Neutrophil (primary cell): ENCODE measurements around the gene NRSN2.
A peak's percentile ranks its signal among the peaks of the same experiment; 100 is the strongest.

Experiments
- H3K27ac ChIP-seq: fragments of 200-600 bp; sonication (generic); 2 replicates; pipeline ENCODE4 v1.5.1; 2016; ENCODE audit warnings: mild to moderate bottlenecking, moderate library complexity
- H3K27me3 ChIP-seq: fragments of 200-600 bp; sonication (generic); 2 replicates; pipeline ENCODE4 v1.6.0; 2016; ENCODE audit warnings: mild to moderate bottlenecking
- H3K36me3 ChIP-seq: fragments of 200-600 bp; sonication (generic); 2 replicates; pipeline ENCODE4 v1.5.1; 2017
- H3K4me1 ChIP-seq, 2 experiments: fragments of 200-600 bp in 1 of 2; sonication (generic) in 1 of 2; 1 replicate in 1 of 2; 2 replicates in 1 of 2; pipeline versions ENCODE4 v1.5.1 to v1.6.1; 2013 to 2016; ENCODE audit warnings: low read depth in 1 of 2, low read length in 1 of 2, mild to moderate bottlenecking in 1 of 2, moderate library complexity in 1 of 2; ENCODE audit not compliant: control insufficient read depth in 1 of 2, insufficient read depth in 1 of 2
- H3K4me3 ChIP-seq, 2 experiments: fragments of 200-600 bp in 1 of 2; sonication (generic) in 1 of 2; 1 replicate in 1 of 2; 2 replicates in 1 of 2; pipeline ENCODE4 v1.5.1; 2013 to 2016; ENCODE audit warnings: low read depth in 1 of 2, low read length in 1 of 2, mild to moderate bottlenecking in 1 of 2, moderate library complexity in 1 of 2
- H3K9me3 ChIP-seq: fragments of 200-600 bp; sonication (generic); 2 replicates; pipeline ENCODE4 v1.5.1; 2016
- TF ChIP-seq, protein P1 (sequence below): fragments of 200-600 bp; sonication (generic); IDR thresholded peaks from 2 replicates; pipeline ENCODE4 v1.5.1; 2016; ENCODE audit warnings: antibody characterized with exemption

Gene NRSN2

GRCh38 chr20:301886-302848 is 44.7 kb upstream of the NRSN2 start:
- Histone ChIP-seq H3K27me3 (no peaks in the 10 kb centered on the region), H3K36me3 (peaks cover 3% of the 10 kb centered on the region), H3K4me1 (peaks cover 24 to 29% of the 10 kb centered on the region in 2 experiments), H3K27ac (no peak overlapping the region), H3K4me3 (no peak overlapping the region), H3K9me3 (no peaks in the 10 kb centered on the region)
- TF ChIP-seq, protein P1, sequence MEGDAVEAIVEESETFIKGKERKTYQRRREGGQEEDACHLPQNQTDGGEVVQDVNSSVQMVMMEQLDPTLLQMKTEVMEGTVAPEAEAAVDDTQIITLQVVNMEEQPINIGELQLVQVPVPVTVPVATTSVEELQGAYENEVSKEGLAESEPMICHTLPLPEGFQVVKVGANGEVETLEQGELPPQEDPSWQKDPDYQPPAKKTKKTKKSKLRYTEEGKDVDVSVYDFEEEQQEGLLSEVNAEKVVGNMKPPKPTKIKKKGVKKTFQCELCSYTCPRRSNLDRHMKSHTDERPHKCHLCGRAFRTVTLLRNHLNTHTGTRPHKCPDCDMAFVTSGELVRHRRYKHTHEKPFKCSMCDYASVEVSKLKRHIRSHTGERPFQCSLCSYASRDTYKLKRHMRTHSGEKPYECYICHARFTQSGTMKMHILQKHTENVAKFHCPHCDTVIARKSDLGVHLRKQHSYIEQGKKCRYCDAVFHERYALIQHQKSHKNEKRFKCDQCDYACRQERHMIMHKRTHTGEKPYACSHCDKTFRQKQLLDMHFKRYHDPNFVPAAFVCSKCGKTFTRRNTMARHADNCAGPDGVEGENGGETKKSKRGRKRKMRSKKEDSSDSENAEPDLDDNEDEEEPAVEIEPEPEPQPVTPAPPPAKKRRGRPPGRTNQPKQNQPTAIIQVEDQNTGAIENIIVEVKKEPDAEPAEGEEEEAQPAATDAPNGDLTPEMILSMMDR: no peak

DNA sequence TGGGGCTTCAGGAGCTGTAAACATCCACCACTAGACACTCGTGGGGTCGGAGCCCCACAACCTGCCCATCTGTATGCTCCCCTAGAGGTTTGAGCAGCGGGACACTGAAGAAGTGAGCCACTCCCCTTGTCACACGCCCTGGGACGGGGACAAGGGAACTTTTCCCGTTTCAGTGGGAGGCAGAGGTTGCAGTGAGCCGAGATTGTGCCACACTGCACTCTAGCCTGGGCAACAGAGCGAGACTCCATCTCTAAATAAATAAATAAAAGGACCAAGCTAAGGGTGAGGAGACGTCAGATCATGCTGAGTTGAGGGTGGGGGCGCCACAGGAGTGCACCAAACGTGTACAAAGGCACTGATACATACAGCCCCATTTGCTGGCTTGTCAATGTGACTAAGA is 41.2 kb upstream of the NRSN2 start:
- Histone ChIP-seq H3K4me3 (no peak overlapping the region), H3K27ac (no peak overlapping the region), H3K27me3 (no peaks in the 10 kb centered on the region), H3K9me3 (no peaks in the 10 kb centered on the region), H3K4me1 (peaks cover 14 to 17% of the 10 kb centered on the region in 2 experiments), H3K36me3 (peaks cover 3% of the 10 kb centered on the region)
- TF ChIP-seq, protein P1: no peak

- Histone ChIP-seq H3K4me1 (peaks cover 13 to 21% of the 10 kb centered on the region in 2 experiments), H3K36me3 (no peaks in the 10 kb centered on the region), H3K27ac (no peak overlapping the region), H3K4me3 (no peak overlapping the region), H3K27me3 (no peaks in the 10 kb centered on the region), H3K9me3 (no peaks in the 10 kb centered on the region)
- TF ChIP-seq, protein P1: no peak
Observed at GRCh38 chr20:308427-309038, 38.4 kb upstream of the NRSN2 start.

GRCh38 chr20:309306-309840 is 37.5 kb upstream of the NRSN2 start:
- Histone ChIP-seq H3K27ac (peak overlapping the region; percentile 3), H3K27me3 (no peaks in the 10 kb centered on the region), H3K4me1 (peaks cover 13 to 21% of the 10 kb centered on the region in 2 experiments), H3K9me3 (no peaks in the 10 kb centered on the region), H3K4me3 (no peak overlapping the region), H3K36me3 (no peaks in the 10 kb centered on the region)
- TF ChIP-seq, protein P1: no peak

- Histone ChIP-seq H3K27ac (peak overlapping the region; percentile 3), H3K27me3 (no peaks in the 10 kb centered on the region), H3K4me1 (peaks cover 13 to 21% of the 10 kb centered on the region in 2 experiments), H3K36me3 (no peaks in the 10 kb centered on the region), H3K4me3 (peak overlapping the region; percentile 35 to 39), H3K9me3 (no peaks in the 10 kb centered on the region)
- TF ChIP-seq, protein P1: no peak
Observed at GRCh38 chr20:309841-310644, 36.9 kb upstream of the NRSN2 start.
